GM12875 (cell line): ENCODE measurements around the gene PDZRN3.

Experiments
- H3K4me3 ChIP-seq: one replicate; pipeline ENCODE4 v1.5.1; 2011; ENCODE audit warnings: low read depth, low read length, control low read depth
- CTCF ChIP-seq: IDR thresholded peaks from 2 replicates; pipeline ENCODE4 v1.5.1; 2011; ENCODE audit warnings: low read depth, mild to moderate bottlenecking, control low read depth, inconsistent platforms, low read length, moderate library complexity, borderline replicate concordance; ENCODE audit not compliant: insufficient read depth

The PDZRN3 gene

DNA sequence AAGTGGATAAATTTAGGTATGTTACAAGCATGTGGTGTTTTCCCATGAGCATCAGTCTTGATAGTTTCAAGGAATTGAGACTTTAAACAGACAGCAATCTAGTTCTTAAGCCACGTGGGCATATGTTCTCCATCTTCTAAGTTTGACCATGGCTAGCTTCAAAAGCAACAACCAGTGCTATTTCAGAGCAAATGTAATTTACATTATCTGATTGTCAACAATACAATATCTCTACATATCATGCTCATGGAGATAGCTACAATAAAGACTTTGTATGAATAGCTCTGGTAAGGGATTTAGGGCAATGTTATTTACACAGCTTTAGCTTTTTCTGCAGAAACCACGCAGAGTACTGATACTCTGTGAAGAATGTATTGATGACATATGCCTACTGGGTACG lies 38.8 kb upstream of the PDZRN3 start:
- no peak for TF ChIP-seq CTCF

GRCh38 chr3:73661265-73661664 lies 36.5 kb upstream of the PDZRN3 start:
- no peak for TF ChIP-seq CTCF
- H3K4me3 ChIP-seq: no peak overlapping the region

More for the DNA sequence above, 38.8 kb upstream of the PDZRN3 start:
- H3K4me3 ChIP-seq: no peak overlapping the region

DNA sequence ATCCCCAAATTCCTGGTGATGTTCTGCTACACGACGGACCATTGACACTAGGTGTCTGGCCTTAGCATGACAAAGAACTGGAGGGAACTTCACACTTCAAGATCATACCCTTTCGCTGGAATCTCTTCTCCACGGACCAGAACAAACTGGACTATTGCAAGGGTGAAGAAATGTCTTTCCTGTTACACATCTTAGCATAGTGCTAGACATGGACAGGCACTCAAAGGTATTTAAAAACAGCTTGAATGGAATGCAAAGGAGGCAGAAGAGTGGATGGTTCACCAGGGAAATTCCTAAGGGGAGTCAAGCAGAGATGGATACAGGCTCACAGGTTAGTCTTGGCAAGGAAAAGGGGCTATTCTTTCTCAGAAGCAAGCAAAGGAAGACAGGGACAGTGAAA lies 33.5 kb upstream of the PDZRN3 start:
- H3K4me3 ChIP-seq: no peak overlapping the region
- no peak for TF ChIP-seq CTCF

GRCh38 chr3:73657186-73657585 lies 32.4 kb upstream of the PDZRN3 start:
- TF ChIP-seq CTCF: no peak
- no peak overlapping the region for H3K4me3 ChIP-seq

- H3K4me3 ChIP-seq: no peak overlapping the region
- no peak for TF ChIP-seq CTCF
Measured at GRCh38 chr3:73656241-73656890, 31.6 kb upstream of the PDZRN3 start.

GRCh38 chr3:73655197-73655596 lies 30.5 kb upstream of the PDZRN3 start:
- no peak overlapping the region for H3K4me3 ChIP-seq
- TF ChIP-seq CTCF: no peak

GRCh38 chr3:73653877-73654276 lies 29.1 kb upstream of the PDZRN3 start:
- TF ChIP-seq CTCF: no peak
- no peak overlapping the region for H3K4me3 ChIP-seq
